Dermis lymphatic vessel endothelial cell (primary cell): Measurements from ENCODE around the gene HMGCR. TPM values are rescaled to one million over a fixed set of nuclear protein-coding genes. Genes with fewer than 3 reads are reported as not detected.

ENCODE experiments used
- total RNA-seq: library from RNA; depleted of rRNA; stranded (reverse); fragments of >200 nt; gene quantifications from 2 replicates; pipeline ENCODE4 v1.2.1, GENCODE V29; 2014

The HMGCR gene
- 55.3 and 55.6 TPM in 2 replicates for total RNA-seq

DNA sequence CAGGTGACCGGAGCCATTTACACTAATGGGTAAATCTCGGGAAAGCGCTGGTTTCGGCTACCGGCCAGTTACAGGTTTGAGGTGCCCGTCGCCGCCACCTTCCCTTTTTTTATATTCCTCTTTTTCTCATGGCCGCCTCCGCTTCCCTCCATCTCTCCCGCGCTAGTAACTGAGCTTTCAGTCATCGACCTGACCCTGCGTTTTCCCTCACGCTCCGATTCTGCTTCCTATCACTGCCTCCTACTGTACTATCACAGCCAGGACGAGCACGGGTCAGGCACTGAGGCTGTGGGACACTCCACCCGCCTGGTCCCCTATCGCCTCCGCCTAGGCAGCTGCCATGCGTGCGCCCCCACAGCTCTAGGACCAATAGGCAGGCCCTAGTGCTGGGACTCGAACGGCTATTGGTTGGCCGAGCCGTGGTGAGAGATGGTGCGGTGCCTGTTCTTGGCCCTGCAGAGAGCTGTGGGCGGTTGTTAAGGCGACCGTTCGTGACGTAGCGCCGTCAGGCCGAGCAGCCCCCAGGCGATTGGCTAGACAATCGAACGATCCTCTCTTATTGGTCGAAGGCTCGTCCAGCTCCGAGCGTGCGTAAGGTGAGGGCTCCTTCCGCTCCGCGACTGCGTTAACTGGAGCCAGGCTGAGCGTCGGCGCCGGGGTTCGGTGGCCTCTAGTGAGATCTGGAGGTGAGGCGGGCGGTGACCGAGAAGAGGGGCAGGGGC lies at the start of gene HMGCR:
TSS of gene HMGCR (plus strand) at position 606 of the 722 bp plus-strand sequence. CDS start 5,386 bp downstream, outside the sequence.

Other genes with a start within 250 kb of the HMGCR start
- under 0.01 TPM in 2 replicates for gene ANKRD31, start 100.3 kb upstream of the HMGCR start, total RNA-seq
- 41.3 and 48.1 TPM in 2 replicates for gene CERT1, start 174.4 kb downstream of the HMGCR start, total RNA-seq
- 36.0 and 40.4 TPM in 2 replicates for gene POLK, start 174.7 kb downstream of the HMGCR start, total RNA-seq